Transverse colon (tissue), 3 donors: Measurements from ENCODE around the gene NFIC.

Experiments
- CTCF ChIP-seq, 5 experiments: fragments of 200-600 bp in 3 of 5; fragments of 450-650 bp in 2 of 5; sonication (generic) in 3 of 5; IDR thresholded peaks; 1 replicate in 2 of 5; 2 replicates in 3 of 5; pipeline ENCODE4 v1.5.1; 2016 to 2017; ENCODE audit warnings: antibody characterized with exemption in 5 of 5, inconsistent platforms in 3 of 5, mild to moderate bottlenecking in 2 of 5, moderate library complexity in 1 of 5
- EP300 ChIP-seq: sonication (generic); formaldehyde crosslinking; IDR thresholded peaks from one replicate; pipeline ENCODE4 v1.6.1; 2017; ENCODE audit warnings: antibody characterized with exemption, low read depth

GRCh38 chr19:3408996-3409345 lies 42.6 kb downstream of the NFIC start:
- TF ChIP-seq CTCF (IDR thresholded peaks at IDR 0.05): no peak
- no peak for TF ChIP-seq EP300
